GM12864 (cell line): ENCODE measurements around the gene IFT81.

ENCODE experiments used
- DNase-seq: peaks from one replicate; pipeline ENCODE4 v3.0.0-alpha.2; 2011; ENCODE audit warnings: low read depth
- H3K4me3 ChIP-seq: 2 replicates; pipeline ENCODE4 v1.5.1; 2011; ENCODE audit warnings: mild to moderate bottlenecking, low read depth, low read length, control low read depth
- CTCF ChIP-seq: IDR thresholded peaks from 2 replicates; pipeline ENCODE4 v1.5.1; 2011; ENCODE audit warnings: low read depth, mild to moderate bottlenecking, moderate library complexity, low read length, control low read depth, inconsistent platforms; ENCODE audit errors: missing control alignments

IFT81 gene

DNA sequence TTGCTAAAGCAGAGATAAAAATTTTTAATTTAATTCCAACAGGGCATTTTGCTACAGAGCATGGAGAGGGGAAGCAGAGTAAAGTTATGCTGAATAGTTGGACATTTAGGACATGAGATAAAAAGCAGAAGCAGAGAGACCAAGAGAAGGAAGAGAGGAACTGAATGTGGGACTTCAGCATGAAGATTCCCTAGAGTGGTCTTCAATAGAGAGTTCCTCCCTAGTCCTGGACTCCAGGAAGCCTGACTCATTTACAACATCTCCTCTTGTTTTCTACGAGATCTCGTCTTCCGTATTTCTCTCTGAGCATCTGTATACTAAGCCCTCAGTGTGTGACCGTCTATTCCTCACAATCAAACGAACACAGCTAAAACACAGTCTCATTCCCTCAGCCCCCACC, 35.2 kb upstream of the IFT81 start:
- DNase-seq: no peak
- TF ChIP-seq CTCF: no peak
- H3K4me3 ChIP-seq: no peak overlapping the region

DNA sequence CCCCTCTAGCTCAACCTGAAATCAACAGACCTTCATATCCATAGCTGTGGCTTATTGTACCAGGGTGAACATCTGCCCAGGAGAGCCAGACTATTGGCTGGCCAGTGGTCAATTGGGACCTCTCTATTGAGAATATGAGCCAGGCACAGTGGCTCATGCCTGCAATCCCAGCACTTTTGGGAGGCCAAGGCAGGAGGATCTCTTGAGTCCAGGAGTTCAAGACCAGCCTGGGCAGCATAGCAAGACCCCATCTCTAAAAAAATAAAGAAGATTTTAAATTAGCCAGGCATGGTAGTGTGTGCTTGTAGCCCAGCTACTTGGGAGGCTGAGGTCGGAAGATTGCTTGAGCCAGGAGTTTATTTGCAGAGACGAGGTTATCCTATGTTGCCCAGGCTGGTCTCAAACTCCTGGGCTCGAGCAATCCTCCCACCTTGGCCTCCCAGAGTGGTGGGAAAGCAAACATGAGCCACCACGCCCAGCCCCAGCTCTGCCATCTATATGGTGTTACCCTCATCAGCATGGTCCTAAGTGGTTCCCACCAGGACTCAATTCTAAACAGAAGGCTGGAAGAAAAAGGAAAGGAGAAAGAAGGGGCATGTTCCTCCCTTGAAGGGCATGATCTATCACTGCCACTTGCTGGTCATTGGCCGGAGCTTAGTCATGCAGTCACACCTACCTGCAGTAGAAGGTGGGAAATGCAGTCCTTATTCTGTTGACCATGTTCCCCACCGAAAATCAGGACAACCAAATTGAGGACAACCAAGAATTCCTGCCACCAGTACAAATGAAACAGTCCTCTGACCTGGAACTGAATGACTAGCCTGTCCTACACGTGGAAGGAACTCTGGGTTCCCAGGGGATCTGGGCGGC, 33.7 kb upstream of the IFT81 start:
- no peak for TF ChIP-seq CTCF
- H3K4me3 ChIP-seq: no peak overlapping the region
- no peak for DNase-seq

DNA sequence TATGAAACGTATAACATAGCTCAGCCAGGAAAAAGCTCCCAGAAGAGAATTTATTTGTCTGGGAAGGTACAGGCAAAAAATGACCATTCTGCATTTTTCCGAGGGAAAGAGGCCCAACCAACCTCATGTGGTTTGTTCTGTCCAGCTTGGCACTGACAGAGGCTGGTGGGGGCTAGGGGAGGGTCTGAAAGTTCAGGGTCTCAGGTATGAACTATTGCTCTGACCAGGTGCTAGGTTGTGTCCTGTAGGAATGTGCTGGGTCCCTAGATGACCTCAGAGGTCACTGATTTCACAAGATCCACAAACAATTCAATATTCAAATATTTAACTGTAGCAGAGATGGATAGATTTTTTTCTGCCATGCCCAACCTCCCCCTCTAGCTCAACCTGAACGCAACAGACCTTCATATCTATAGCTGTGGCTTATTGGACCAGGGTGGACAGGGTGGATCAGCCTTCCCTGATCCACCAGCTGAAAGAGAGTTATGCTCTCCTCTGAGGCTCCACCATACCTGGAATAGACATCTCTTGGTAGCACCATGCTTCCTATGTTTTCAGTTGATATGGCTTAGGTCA, 32.9 kb upstream of the IFT81 start:
- DNase-seq: no peak
- TF ChIP-seq CTCF: no peak
- H3K4me3 ChIP-seq: no peak overlapping the region

DNA sequence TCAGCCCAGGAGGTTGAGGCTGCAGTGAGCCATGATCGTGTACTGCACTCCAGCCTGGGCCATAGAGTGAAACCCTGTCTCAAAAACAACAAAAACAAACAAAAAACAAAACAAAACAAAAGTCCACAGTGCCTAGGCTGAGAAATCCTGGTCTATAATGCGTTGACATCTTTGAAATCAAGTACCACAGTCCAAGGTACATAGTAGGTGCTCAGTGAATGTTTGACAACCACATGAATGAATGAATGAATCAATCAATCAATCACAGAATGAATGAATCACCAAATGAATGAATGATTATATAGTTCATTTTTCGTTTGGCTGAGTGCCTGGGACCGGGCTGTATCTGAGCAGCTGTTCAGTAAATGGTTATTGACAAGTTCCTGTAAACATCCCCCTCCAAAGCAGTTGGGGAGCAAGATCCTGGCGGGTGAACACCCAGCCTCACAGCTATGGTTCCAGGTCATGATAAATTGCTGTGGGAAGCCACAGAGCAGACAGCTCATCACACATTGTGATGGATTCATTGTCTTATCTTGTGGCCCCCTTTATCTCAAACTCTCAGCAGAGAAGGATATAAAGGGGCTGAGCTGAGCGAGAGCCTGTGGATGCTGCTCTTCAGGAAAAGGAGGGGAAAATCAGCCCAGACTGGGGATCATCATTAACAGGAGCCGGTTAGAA, 30.4 kb upstream of the IFT81 start:
- TF ChIP-seq CTCF: no peak
- no peak for DNase-seq
- no peak overlapping the region for H3K4me3 ChIP-seq

- peak overlapping the region; percentile 3; the same call in 1 of the 2 replicates for H3K4me3 ChIP-seq
- peak; percentile 90 for TF ChIP-seq CTCF
- peak; percentile 82 for DNase-seq
Measured at GRCh38 chr12:110100315-110100970, 23.7 kb upstream of the IFT81 start.

- DNase-seq: peak; percentile 43
- peak; percentile 35 for TF ChIP-seq CTCF
Measured at GRCh38 chr12:110102255-110102654, 21.9 kb upstream of the IFT81 start.

More at GRCh38 chr12:110102255-110102654, 21.9 kb upstream of the IFT81 start:
- no peak overlapping the region for H3K4me3 ChIP-seq
